Stimulated activated naive B cell treated with anti-CD40 and anti-IgM and Interleukin-4, amounts not matched to agents 10 μg/mL and 1 μg/mL and 100 μg/mL, for 72 hours (primary cell): Measurements from ENCODE around the gene AXIN1.
"Not testable (repeated sequence)": the region's sequence is repeated elsewhere in the genome, so short reads cannot be mapped to it uniquely, and the experiment has no call there.

ENCODE experiments used
- ATAC-seq, 2 donors: fragments of 150-1000 bp; cut with Tn5 transposase; replicated peaks; 2 replicates each; pipeline ENCODE4 v1.10.0; 2021; ENCODE audit warnings: moderate library complexity in 1 of 2
- DNase-seq: peaks from one replicate; pipeline ENCODE4 v3.0.0; 2021
- H3K27ac Mint-ChIP-seq: one replicate; pipeline ENCODE4 v1.8.0; 2022; ENCODE audit warnings: mild to moderate bottlenecking, mixed read lengths
- H3K27me3 Mint-ChIP-seq, 2 donors: one replicate each; pipeline ENCODE4 v1.8.0; 2022; ENCODE audit warnings: mixed read lengths in 2 of 2
- H3K36me3 Mint-ChIP-seq, 2 donors: one replicate each; pipeline ENCODE4 v1.8.0; 2022; ENCODE audit warnings: mixed read lengths in 2 of 2, mild to moderate bottlenecking in 1 of 2
- H3K4me1 Mint-ChIP-seq, 2 donors: one replicate each; pipeline ENCODE4 v1.8.0; 2022; ENCODE audit warnings: mixed read lengths in 2 of 2, mild to moderate bottlenecking in 1 of 2
- H3K4me3 Mint-ChIP-seq, 2 donors: one replicate each; pipeline ENCODE4 v1.8.0; 2022; ENCODE audit warnings: mild to moderate bottlenecking in 2 of 2, mixed read lengths in 2 of 2, moderate library complexity in 1 of 2
- H3K9me3 Mint-ChIP-seq, 2 donors: one replicate each; pipeline ENCODE4 v1.8.0; 2022; ENCODE audit warnings: mixed read lengths in 2 of 2, mild to moderate bottlenecking in 1 of 2

The AXIN1 gene

GRCh38 chr16:341974-342336, 10.6 kb downstream of the AXIN1 start:
- H3K36me3 Mint-ChIP-seq = peaks cover 44 to 61% of the 10 kb centered on the region in 2 donors
- not testable (repeated sequence) for H3K27me3 Mint-ChIP-seq, DNase-seq, H3K4me3 Mint-ChIP-seq, ATAC-seq, H3K27ac Mint-ChIP-seq, H3K9me3 Mint-ChIP-seq
- peaks cover 24 to 67% of the 10 kb centered on the region in 2 donors for H3K4me1 Mint-ChIP-seq

- DNase-seq, ATAC-seq, H3K4me3 Mint-ChIP-seq, H3K27ac Mint-ChIP-seq, H3K27me3 Mint-ChIP-seq, H3K9me3 Mint-ChIP-seq: not testable (repeated sequence)
- Mint-ChIP-seq H3K36me3 (peaks cover 44 to 59% of the 10 kb centered on the region in 2 donors), H3K4me1 (peaks cover 24 to 68% of the 10 kb centered on the region in 2 donors)
Observed at GRCh38 chr16:341095-341973, 11.2 kb downstream of the AXIN1 start.

- no peak overlapping the region for H3K27ac Mint-ChIP-seq
- H3K9me3 Mint-ChIP-seq = no peaks in the 10 kb centered on the region
- H3K4me1 Mint-ChIP-seq = peaks cover 31 to 71% of the 10 kb centered on the region in 2 donors
- no peak for DNase-seq
- no peaks in the 10 kb centered on the region for H3K27me3 Mint-ChIP-seq
- no peak for ATAC-seq
- H3K4me3 Mint-ChIP-seq = no peak overlapping the region
- H3K36me3 Mint-ChIP-seq = peaks cover 40 to 54% of the 10 kb centered on the region in 2 donors
Observed at GRCh38 chr16:340370-341091, 12.0 kb downstream of the AXIN1 start.

GRCh38 chr16:339680-340079, 12.8 kb downstream of the AXIN1 start:
- Mint-ChIP-seq H3K27me3 (no peaks in the 10 kb centered on the region), H3K4me3 (peak overlapping the region; percentile 25 to 42), H3K27ac (peak overlapping the region; percentile 84), H3K36me3 (peaks cover 33 to 45% of the 10 kb centered on the region in 2 donors), H3K4me1 (peaks cover 37 to 72% of the 10 kb centered on the region in 2 donors), H3K9me3 (no peaks in the 10 kb centered on the region)
- ATAC-seq (peak in 1 of 2 donors; percentile 31), DNase-seq (no peak)

- ATAC-seq (peak in 1 of 2 donors; percentile 27), DNase-seq (no peak)
- Mint-ChIP-seq H3K9me3 (no peaks in the 10 kb centered on the region), H3K4me1 (peaks cover 47 to 80% of the 10 kb centered on the region in 2 donors), H3K27ac (no peak overlapping the region), H3K36me3 (peaks cover 23 to 36% of the 10 kb centered on the region in 2 donors), H3K27me3 (no peaks in the 10 kb centered on the region), H3K4me3 (no peak overlapping the region)
Observed at GRCh38 chr16:337975-338575, 14.4 kb downstream of the AXIN1 start.

GRCh38 chr16:337437-337836, 15.1 kb downstream of the AXIN1 start:
- H3K4me3 Mint-ChIP-seq = no peak overlapping the region
- H3K27me3 Mint-ChIP-seq = no peaks in the 10 kb centered on the region
- peaks cover 46 to 78% of the 10 kb centered on the region in 2 donors for H3K4me1 Mint-ChIP-seq
- DNase-seq (no peak), ATAC-seq (no peak)
- no peaks in the 10 kb centered on the region for H3K9me3 Mint-ChIP-seq
- peaks cover 18 to 29% of the 10 kb centered on the region in 2 donors for H3K36me3 Mint-ChIP-seq
- H3K27ac Mint-ChIP-seq = no peak overlapping the region

- ATAC-seq (peak in 1 of 2 donors; percentile 23), DNase-seq (no peak)
- Mint-ChIP-seq H3K36me3 (peaks cover 12 to 22% of the 10 kb centered on the region in 2 donors), H3K9me3 (no peaks in the 10 kb centered on the region), H3K4me1 (peaks cover 44 to 75% of the 10 kb centered on the region in 2 donors), H3K27ac (peak overlapping the region; percentile 82), H3K27me3 (no peaks in the 10 kb centered on the region), H3K4me3 (no peak overlapping the region)
Observed at GRCh38 chr16:336269-336668, 16.3 kb downstream of the AXIN1 start.

- H3K27ac Mint-ChIP-seq, DNase-seq, H3K27me3 Mint-ChIP-seq, ATAC-seq, H3K4me3 Mint-ChIP-seq, H3K9me3 Mint-ChIP-seq: not testable (repeated sequence)
- Mint-ChIP-seq H3K4me1 (peaks cover 47 to 80% of the 10 kb centered on the region in 2 donors), H3K36me3 (peaks cover 13 to 25% of the 10 kb centered on the region in 2 donors)
Observed at GRCh38 chr16:334861-335632, 17.5 kb downstream of the AXIN1 start.

- H3K9me3 Mint-ChIP-seq, H3K27me3 Mint-ChIP-seq, H3K4me3 Mint-ChIP-seq, ATAC-seq, H3K27ac Mint-ChIP-seq, DNase-seq: not testable (repeated sequence)
- H3K36me3 Mint-ChIP-seq = peaks cover 7 to 20% of the 10 kb centered on the region in 2 donors
- peaks cover 42 to 75% of the 10 kb centered on the region in 2 donors for H3K4me1 Mint-ChIP-seq
Observed at GRCh38 chr16:334164-334832, 18.2 kb downstream of the AXIN1 start.

GRCh38 chr16:333406-334094, 19.0 kb downstream of the AXIN1 start:
- no peaks in the 10 kb centered on the region for H3K9me3 Mint-ChIP-seq
- no peak overlapping the region for H3K4me3 Mint-ChIP-seq
- no peaks in the 10 kb centered on the region for H3K27me3 Mint-ChIP-seq
- DNase-seq (no peak), ATAC-seq (no peak)
- no peak overlapping the region for H3K27ac Mint-ChIP-seq
- H3K4me1 Mint-ChIP-seq = peaks cover 39 to 70% of the 10 kb centered on the region in 2 donors
- peaks cover 7 to 16% of the 10 kb centered on the region in 2 donors for H3K36me3 Mint-ChIP-seq

GRCh38 chr16:331181-331814, 21.2 kb downstream of the AXIN1 start:
- ATAC-seq, H3K4me3 Mint-ChIP-seq, H3K27me3 Mint-ChIP-seq, H3K9me3 Mint-ChIP-seq, H3K27ac Mint-ChIP-seq, DNase-seq: not testable (repeated sequence)
- peaks cover 6 to 11% of the 10 kb centered on the region in 2 donors for H3K36me3 Mint-ChIP-seq
- H3K4me1 Mint-ChIP-seq = peaks cover 40 to 64% of the 10 kb centered on the region in 2 donors

- no peak overlapping the region for H3K4me3 Mint-ChIP-seq
- peaks cover 6 to 8% of the 10 kb centered on the region in 2 donors for H3K36me3 Mint-ChIP-seq
- ATAC-seq (no peak), DNase-seq (no peak)
- H3K27ac Mint-ChIP-seq = no peak overlapping the region
- H3K4me1 Mint-ChIP-seq = peaks cover 37 to 61% of the 10 kb centered on the region in 2 donors
- no peaks in the 10 kb centered on the region for H3K9me3 Mint-ChIP-seq
- H3K27me3 Mint-ChIP-seq = no peaks in the 10 kb centered on the region
Observed at GRCh38 chr16:330741-331140, 21.8 kb downstream of the AXIN1 start.
